ENCODE measurements around the gene SDHB.

GRCh38 chr1:17007121-17007520, 46.7 kb downstream of the SDHB start:
- TF ChIP-seq CTCF (IDR thresholded peaks at IDR 0.05) (no peak), POLR2A (IDR thresholded peaks at IDR 0.05) (no peak)

All from breast epithelium (tissue), 3 donors.